ENCODE results near the gene CEP44. TPM values are rescaled to one million over a fixed set of nuclear protein-coding genes. Genes with fewer than 3 reads are reported as not detected.
"Not testable (repeated sequence)": the region's sequence is repeated elsewhere in the genome, so short reads cannot be mapped to it uniquely, and the experiment has no call there.

The CEP44 gene
- total RNA-seq, 1 donor from 2014 or later: 17.4 TPM

GRCh38 chr4:174378951-174379350 is 95.2 kb downstream of the CEP44 start:
- Histone ChIP-seq H3K27me3 (no peaks in the 10 kb centered on the region), H3K4me1 (no peaks in the 10 kb centered on the region), H3K9me3 (no peaks in the 10 kb centered on the region), H3K4me3 (no peak overlapping the region), H3K27ac (no peak overlapping the region), H3K36me3 (no peaks in the 10 kb centered on the region)
- intact Hi-C loops (cut with DNase I): no loop called here
- no peak for TF ChIP-seq POLR2A (IDR thresholded peaks at IDR 0.05)
- no peak for TF ChIP-seq CTCF (IDR thresholded peaks at IDR 0.05)
- no peak for TF ChIP-seq POLR2AphosphoS5 (IDR thresholded peaks at IDR 0.05; ENCODE audit: insufficient read depth in 1 of 2, low read depth in 1 of 2)
- no peak for DNase-seq (ENCODE audit: extremely low spot score in 2 of 2)

DNA sequence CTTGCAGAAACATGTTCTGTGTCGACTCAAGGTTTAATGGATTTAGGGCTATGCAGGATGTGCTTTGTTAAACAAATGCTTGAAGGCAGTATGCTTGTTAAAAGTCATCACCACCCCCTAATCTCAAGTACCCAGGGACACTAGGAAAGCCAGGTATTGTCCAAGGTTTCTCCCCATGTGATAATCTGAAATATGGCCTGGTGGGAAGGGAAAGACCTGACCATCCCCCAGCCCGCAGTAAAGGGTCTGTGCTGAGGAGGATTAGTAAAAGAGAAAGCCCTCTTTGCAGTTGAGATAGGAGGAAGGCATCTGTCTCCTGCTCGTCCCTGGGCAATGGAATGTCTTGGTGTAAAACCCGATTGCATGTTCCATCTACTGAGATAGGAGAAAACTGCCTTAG is 96.5 kb downstream of the CEP44 start:
- H3K4me1 ChIP-seq; H3K27ac ChIP-seq; H3K4me3 ChIP-seq; H3K9me3 ChIP-seq; H3K27me3 ChIP-seq; H3K36me3 ChIP-seq; DNase-seq (ENCODE audit: extremely low spot score in 2 of 2); intact Hi-C loops (cut with DNase I): not testable (repeated sequence)

- DNase-seq (ENCODE audit: extremely low spot score in 2 of 2): no peak
- Histone ChIP-seq H3K27ac (no peak overlapping the region), H3K9me3 (no peaks in the 10 kb centered on the region), H3K4me3 (no peak overlapping the region), H3K4me1 (no peaks in the 10 kb centered on the region), H3K36me3 (no peaks in the 10 kb centered on the region), H3K27me3 (no peaks in the 10 kb centered on the region)
- intact Hi-C loops (cut with DNase I): no loop called here
- TF ChIP-seq CTCF (IDR thresholded peaks at IDR 0.05) (no peak), POLR2A (IDR thresholded peaks at IDR 0.05) (no peak), POLR2AphosphoS5 (IDR thresholded peaks at IDR 0.05; ENCODE audit: insufficient read depth in 1 of 2, low read depth in 1 of 2) (no peak)
These were observed 97.2 kb downstream of the CEP44 start for GRCh38 chr4:174380699-174381439.

GRCh38 chr4:174381440-174381800 is 97.7 kb downstream of the CEP44 start:
- no peak overlapping the region for H3K27ac ChIP-seq

More at GRCh38 chr4:174381440-174381800, 97.7 kb downstream of the CEP44 start:
- TF ChIP-seq POLR2AphosphoS5 (IDR thresholded peaks at IDR 0.05; ENCODE audit: insufficient read depth in 1 of 2, low read depth in 1 of 2): no peak
- no peak for TF ChIP-seq CTCF (IDR thresholded peaks at IDR 0.05)
- no peak for TF ChIP-seq POLR2A (IDR thresholded peaks at IDR 0.05)
- intact Hi-C loops (cut with DNase I): no loop called here
- no peak for DNase-seq (ENCODE audit: extremely low spot score in 2 of 2)
- Histone ChIP-seq H3K9me3 (no peaks in the 10 kb centered on the region), H3K36me3 (no peaks in the 10 kb centered on the region), H3K27me3 (no peaks in the 10 kb centered on the region), H3K4me1 (no peaks in the 10 kb centered on the region), H3K4me3 (no peak overlapping the region)

Other genes with a start within 250 kb of the CEP44 start
- gene FBXO8, start 244 bp upstream of the CEP44 start, total RNA-seq: 24.3 TPM
- 134 TPM for gene HPGD, start 238.6 kb downstream of the CEP44 start, total RNA-seq